Bronchial epithelial cell (primary cell): ENCODE measurements around the gene SYNGAP1. TPM values are rescaled to one million over a fixed set of nuclear protein-coding genes. Genes with fewer than 3 reads are reported as not detected.

Experiments used
- total RNA-seq: library from RNA; depleted of rRNA; stranded (reverse); fragments of >200 nt; gene quantifications from 2 replicates; pipeline ENCODE4 v1.2.1, GENCODE V29; 2014

The SYNGAP1 gene
- total RNA-seq, 1 donor from 2014 or later: 0.79 TPM

Other genes with a start within 250 kb of the SYNGAP1 start
- gene COL11A2, start 227.6 kb upstream of the SYNGAP1 start, total RNA-seq: under 0.01 TPM in 2 replicates
- gene RXRB, start 219.4 kb upstream of the SYNGAP1 start, total RNA-seq: 13.2 and 15.3 TPM in 2 replicates
- gene SLC39A7, start 219.2 kb upstream of the SYNGAP1 start, total RNA-seq: 90.4 and 94.0 TPM in 2 replicates
- 59.8 and 76.4 TPM in 2 replicates for gene HSD17B8, start 215.4 kb upstream of the SYNGAP1 start, total RNA-seq
- 43.4 and 50.7 TPM in 2 replicates for gene RING1, start 211.6 kb upstream of the SYNGAP1 start, total RNA-seq
- 22.1 and 32.5 TPM in 2 replicates for gene VPS52, start 148.2 kb upstream of the SYNGAP1 start, total RNA-seq
- gene RPS18, start 148.0 kb upstream of the SYNGAP1 start, total RNA-seq: 9,289 and 12,112 TPM in 2 replicates
- 3.9 and 16.9 TPM in 2 replicates for gene B3GALT4, start 142.9 kb upstream of the SYNGAP1 start, total RNA-seq
- gene WDR46, start 130.8 kb upstream of the SYNGAP1 start, total RNA-seq: 59.5 and 132 TPM in 2 replicates
- 61.7 and 64.5 TPM in 2 replicates for gene PFDN6, start 130.5 kb upstream of the SYNGAP1 start, total RNA-seq
- 22.6 and 27.7 TPM in 2 replicates for gene RGL2, start 121.1 kb upstream of the SYNGAP1 start, total RNA-seq
- 11.6 and 24.3 TPM in 2 replicates for gene TAPBP, start 106.0 kb upstream of the SYNGAP1 start, total RNA-seq
- gene ZBTB22, start 102.3 kb upstream of the SYNGAP1 start, total RNA-seq: 13.2 and 20.1 TPM in 2 replicates
- 27.4 and 53.1 TPM in 2 replicates for gene DAXX, start 97.1 kb upstream of the SYNGAP1 start, total RNA-seq
- 0.26 TPM in 2 replicates for gene KIFC1, start 28.2 kb upstream of the SYNGAP1 start, total RNA-seq
- gene PHF1, start 9.1 kb upstream of the SYNGAP1 start, total RNA-seq: 7.6 and 13.2 TPM in 2 replicates
- gene CUTA, start 2.0 kb upstream of the SYNGAP1 start, total RNA-seq: 37.1 and 42.5 TPM in 2 replicates
- gene ZBTB9, start 34.5 kb downstream of the SYNGAP1 start, total RNA-seq: 5.9 and 6.3 TPM in 2 replicates
- gene BAK1, start 160.2 kb downstream of the SYNGAP1 start, total RNA-seq: 25.5 and 47.5 TPM in 2 replicates
- 66.6 and 95.6 TPM in 2 replicates for gene ITPR3, start 201.3 kb downstream of the SYNGAP1 start, total RNA-seq